HTERT RPE-1 (cell line): Measurements from ENCODE around the gene TDRD10.

Experiments used
- in situ Hi-C: fragments of 300-500 bp; cut with MboI; formaldehyde crosslinking; loops from 4 replicates; pipeline ENCODE4 v1.14.3; 2020; ENCODE audit warnings: low sequenced_read_pairs

The TDRD10 gene

DNA sequence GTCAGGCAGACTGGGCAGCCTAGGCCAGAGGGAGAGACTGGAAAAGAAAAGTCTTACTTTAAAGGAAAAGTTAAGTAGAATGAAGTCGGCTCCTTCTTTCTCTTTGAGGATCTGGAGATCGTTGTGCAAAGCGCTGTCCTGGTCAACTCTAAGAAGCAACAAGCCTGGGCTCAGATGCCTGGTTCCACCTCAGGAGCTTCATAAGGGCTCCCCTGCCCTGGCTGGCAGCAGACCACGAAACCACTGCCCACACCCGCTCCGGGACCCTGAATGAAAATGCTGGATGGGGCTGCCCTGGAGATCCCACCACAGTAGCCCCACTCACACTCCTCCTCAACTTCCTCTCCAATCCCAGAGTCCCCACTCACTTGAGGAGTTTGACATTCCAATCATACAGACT is 50.0 kb downstream of the TDRD10 start:
- in situ Hi-C loops: no loop called here

DNA sequence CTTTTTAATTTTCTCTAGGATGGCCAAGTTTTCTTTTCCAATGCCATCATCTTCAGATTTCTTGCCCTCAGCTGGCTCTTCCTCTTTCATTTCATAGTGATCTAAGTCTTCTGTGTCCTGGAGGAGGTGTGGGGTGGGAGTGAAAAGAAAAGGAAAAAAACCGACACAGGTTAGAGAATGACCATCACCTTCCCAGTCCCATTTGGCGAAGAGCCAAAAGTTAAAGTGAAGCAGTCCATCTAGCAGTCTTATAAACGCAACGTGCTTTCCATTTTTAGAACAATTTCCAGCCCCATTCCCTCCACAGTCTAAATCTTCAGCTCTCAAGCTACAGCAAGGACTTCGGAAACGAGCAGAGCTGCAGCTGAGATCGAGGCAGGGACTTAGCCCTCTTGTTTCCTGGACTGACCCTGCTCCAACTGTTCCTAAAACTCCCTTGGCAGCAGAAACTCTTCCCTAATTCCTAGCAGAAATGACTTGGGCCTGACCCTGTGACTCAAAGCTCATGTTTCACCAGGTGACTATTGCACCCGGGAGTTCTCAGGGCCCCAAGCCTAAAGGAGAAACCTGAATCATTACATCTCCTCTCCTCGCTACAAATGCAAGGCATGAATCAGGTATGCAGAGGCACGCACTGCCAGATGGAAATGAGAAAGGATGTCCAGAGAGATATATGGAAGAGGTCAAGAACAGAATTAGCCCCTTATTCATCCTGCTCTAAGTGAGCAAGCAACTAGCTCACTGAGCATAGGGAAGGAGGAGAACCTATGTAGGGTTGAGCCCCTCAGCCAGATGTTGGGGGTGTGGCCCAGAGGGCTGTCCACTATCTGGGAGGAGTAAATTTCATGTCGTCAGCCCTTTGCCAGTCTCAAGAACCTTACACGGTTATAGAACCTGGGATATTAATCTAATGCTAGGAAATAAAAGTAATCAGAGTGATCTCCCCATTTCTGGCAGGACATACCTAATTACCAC is 51.3 kb downstream of the TDRD10 start:
- in situ Hi-C loops: no loop called here

DNA sequence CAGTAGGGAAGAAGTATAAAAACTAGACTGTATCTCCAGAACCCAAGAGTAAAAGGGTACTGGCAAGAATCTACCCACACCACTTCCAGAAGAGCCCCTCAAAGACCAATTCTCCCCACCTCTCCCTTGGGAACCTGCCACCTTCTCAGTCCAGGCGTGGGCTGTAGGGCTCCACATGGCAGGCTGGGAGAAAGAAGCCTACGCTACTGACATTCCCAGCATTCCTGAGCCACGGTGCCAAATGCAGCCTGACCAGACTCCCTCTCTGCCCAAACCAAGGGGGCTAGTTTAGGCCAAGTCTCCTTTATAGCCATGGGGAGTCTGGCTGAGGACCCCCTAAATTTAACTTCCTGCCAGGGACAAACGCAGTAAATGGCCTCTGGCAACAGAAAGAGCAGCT is 54.4 kb downstream of the TDRD10 start:
- in situ Hi-C loops: no loop called here

DNA sequence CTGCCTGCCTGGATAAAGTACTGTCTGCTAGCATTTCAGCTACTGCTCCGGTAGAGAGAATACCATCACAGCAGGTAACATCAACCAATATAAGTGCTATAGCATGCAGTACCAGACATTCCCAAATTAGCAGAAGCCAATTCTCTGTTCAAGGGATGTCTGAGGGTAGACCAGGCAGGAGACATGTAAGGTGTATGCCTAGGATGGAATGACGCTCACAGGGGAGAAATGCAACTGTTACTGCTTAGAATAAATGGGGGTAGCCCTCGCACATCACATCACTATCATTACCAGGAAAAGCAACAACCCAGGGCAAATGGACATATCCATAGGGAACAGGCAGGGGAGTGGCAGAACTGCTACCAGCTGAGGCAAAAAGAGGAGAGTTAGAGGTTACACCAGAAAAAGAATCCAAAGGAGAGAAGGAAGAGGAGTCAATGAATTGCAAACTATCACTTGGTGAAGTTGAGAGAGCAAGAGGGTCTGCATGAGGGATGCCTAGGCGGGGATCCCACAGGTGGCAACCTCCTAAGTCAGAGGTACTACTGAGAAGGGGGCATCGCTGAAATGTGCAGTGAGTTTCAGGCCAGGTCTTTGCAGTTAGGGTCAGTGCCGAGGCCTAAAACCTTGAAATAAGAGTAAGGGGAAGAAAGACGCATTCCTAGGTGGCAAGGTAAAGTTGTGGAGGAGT is 55.4 kb downstream of the TDRD10 start:
- in situ Hi-C loops: no loop called here

DNA sequence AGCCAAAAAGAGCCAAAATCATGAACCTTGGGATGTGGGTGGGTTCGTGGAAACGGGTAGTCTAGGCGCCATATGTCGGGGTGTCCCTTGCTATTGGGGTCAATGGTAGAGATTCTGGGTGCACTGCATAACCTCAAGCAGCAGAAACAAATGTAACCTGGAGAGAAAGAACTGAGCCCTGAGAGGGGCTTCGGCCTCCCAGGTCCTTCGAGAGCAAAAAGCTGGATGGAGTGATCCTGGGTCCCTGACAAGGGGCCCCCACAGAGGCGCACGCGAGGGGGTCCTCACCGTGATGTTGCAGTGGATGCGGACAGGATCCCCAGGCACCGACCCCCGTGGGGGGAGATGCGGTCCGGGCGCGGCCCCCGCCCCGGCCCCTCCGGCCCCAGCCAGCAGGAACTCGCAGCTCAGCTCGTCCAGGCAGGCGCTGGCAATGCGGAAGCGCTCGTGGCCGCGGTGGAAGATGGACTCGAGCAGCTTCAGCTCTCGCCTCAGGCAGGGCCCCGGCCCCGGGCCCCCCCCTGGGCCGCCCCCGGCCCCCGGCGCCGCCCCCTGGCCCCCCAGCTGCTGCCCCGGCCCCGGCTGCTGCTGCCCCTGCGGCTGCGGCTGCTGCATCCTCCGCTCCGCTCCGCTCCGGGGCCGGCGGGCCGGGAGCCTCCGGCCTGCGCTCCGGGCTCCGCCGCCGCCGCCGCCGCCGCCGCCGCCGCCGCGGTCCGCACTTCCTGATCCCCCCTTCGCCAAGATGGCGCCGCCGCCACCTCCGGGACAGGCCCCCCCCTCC is 56.1 kb downstream of the TDRD10 start, which contains the start of gene UBE2Q1:
Gene UBE2Q1 (minus strand): TSS at position 724 of the 781 bp plus-strand sequence. CDS start 109 bp downstream, at position 615.
- in situ Hi-C loops: no loop called here

DNA sequence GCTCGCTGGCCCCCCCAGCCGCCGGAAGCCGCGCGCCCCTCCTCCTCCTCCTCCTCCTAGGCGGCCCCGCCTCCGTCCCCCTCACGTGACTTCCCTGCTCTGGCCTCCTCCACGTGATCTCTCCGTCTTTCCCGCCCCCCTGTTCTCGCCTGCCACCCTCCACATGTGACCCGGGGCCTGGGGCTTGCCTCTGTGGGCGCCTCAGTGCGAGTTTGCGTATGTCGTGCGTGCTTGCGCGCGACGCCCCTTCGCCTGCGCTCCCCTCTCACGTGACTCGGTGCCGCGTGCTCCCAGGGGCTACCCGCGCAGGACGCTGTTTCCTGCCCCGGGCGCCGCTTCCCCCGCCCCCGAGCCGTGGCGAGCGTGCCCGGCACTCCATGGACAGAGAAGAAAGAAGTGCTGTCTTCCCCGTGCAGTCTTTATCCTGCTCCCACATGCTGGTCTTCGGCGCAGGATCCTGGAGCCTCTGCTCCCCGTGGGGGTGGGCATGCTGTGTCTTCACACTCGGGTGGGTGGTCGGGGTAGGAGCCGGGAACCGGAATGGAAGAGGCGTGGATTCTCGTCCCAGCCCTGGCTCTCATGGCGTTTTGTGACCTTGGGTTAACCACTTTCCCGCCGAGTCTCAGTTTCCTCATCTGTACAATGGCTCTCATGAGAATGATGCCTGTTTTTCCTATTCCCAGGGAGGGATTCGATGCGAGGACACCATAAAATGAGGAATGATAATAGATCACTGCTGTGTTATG is 56.9 kb downstream of the TDRD10 start:
- in situ Hi-C loops: no loop called here

DNA sequence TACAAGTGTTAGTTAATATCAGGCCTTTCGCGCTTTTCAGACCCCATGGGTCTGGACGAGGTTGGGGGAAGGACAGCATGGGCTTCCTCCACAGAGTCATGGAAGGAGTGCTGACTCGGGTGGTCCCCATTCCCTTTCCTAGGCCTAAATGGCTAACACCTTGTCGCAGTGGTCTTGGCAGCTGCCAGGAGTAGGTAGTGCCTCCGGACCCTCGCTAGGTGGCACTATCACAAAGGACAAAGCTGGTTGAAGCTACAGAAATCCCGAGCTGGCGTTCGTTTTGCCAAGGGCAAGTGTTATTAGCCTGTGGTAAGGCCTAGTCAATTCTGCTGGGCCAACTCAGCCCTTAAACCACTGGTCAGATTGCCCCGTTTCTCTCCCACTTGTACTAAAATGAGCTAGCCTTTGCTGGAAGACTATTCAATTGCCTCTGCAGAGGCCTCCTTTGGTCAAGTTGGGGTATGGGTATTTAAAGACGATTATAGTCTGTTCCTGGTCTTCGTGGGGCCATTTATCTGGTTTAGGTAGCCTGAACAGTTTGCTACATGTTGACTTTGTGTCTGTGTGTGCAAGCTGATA is 57.5 kb downstream of the TDRD10 start:
- in situ Hi-C loops: no loop called here

DNA sequence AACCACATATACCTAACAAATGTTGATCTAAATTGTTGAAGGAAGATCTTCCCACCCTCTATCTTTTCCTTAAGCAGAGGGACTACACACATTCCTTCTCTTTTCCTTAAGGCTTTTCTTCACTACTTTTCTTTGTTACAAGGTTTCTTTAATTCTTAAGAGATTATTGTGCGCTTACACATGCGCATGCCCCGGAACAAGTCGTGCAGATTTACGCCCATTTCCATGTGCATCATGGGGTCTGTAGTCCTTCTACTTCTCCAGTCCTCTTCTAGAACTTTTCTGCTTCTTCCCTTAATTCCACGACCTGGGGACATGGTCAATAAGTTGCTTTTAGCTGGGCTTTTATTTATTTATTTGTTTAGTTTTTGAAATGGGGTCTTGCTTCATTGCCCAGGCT is 63.9 kb downstream of the TDRD10 start:
- in situ Hi-C loops: no loop called here

DNA sequence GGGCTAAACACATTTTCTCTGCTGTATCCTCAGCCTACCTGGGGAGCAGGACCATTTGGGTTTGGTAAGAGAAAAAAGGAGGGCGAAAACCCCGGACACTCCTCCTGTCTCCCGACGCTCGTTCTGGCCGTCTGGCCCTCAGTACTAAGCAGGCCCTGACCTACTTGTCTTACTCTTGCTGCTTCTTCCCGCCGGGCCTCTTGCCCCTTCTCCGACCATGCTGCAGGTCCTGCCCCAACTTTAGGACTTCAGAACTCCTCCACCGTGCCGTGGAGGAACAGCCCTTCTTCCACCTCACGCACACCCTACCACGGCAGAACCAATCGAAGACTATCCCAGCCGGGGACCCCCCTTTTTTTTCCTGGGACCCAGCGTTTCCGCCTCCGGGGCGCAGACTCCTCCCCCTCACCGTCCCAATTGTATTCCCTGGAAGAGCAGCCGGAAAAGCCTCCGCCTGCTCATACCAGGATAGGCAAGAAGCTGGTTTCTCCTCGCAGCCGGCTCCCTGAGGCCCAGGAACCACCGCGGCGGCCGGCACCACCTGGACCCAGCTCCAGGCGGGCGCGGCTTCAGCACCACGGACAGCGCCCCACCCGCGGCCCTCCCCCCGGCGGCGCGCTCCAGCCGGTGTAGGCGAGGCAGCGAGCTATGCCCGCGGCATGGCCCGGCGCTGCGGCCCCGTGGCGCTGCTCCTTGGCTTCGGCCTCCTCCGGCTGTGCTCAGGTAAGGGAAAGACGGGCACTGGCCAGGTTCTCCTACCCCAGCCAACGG is 65.6 kb downstream of the TDRD10 start, which contains the start of gene CHRNB2:
Gene CHRNB2 (plus strand): TSS at position 393 of the 771 bp plus-strand sequence. CDS start 267 bp downstream, at position 660.
- in situ Hi-C loops: no loop called here

DNA sequence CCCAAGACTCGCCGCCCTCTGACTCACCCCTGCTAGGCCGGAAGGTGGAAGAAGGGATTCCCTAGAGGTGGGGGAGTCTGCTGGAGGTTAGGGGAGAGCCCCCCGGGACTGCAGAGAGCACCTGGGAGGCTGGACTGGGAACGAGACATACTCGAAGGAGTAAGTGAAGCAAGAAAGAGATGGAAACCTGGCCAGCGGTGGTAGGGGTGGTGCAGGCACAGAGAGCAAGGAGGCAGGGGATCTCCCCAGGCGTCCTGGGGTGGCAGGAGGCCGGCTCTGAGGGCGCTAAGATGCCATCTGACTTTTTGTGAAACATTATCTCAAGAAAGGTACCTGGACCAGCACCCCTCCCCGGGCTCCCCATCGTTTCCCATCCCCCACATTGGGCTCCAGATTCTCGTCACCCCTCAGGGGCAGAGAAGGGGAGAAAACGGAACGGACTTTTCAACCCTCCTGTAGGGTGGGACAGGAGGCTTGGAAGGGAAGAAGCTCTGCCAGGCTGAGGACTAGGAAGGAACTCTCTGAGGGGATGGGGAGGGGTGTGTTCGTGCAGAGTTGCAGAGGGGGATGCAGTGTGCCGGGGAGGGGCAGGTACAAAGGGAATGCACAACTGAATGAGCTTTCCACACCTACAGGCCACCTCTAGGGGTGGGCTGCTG is 66.3 kb downstream of the TDRD10 start:
- in situ Hi-C loops: no loop called here

DNA sequence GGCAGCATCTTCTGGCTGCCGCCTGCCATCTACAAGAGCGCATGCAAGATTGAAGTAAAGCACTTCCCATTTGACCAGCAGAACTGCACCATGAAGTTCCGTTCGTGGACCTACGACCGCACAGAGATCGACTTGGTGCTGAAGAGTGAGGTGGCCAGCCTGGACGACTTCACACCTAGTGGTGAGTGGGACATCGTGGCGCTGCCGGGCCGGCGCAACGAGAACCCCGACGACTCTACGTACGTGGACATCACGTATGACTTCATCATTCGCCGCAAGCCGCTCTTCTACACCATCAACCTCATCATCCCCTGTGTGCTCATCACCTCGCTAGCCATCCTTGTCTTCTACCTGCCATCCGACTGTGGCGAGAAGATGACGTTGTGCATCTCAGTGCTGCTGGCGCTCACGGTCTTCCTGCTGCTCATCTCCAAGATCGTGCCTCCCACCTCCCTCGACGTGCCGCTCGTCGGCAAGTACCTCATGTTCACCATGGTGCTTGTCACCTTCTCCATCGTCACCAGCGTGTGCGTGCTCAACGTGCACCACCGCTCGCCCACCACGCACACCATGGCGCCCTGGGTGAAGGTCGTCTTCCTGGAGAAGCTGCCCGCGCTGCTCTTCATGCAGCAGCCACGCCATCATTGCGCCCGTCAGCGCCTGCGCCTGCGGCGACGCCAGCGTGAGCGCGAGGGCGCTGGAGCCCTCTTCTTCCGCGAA is 69.4 kb downstream of the TDRD10 start:
- in situ Hi-C loops: no loop called here

DNA sequence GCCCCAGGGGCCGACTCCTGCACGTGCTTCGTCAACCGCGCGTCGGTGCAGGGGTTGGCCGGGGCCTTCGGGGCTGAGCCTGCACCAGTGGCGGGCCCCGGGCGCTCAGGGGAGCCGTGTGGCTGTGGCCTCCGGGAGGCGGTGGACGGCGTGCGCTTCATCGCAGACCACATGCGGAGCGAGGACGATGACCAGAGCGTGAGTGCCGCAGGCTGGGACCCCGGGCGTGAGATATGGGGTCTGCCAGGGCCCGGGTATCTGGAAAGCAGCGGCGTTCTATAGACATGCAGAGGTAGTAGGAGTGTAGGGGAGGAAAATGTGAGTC is 69.9 kb downstream of the TDRD10 start:
- in situ Hi-C loops: no loop called here

DNA sequence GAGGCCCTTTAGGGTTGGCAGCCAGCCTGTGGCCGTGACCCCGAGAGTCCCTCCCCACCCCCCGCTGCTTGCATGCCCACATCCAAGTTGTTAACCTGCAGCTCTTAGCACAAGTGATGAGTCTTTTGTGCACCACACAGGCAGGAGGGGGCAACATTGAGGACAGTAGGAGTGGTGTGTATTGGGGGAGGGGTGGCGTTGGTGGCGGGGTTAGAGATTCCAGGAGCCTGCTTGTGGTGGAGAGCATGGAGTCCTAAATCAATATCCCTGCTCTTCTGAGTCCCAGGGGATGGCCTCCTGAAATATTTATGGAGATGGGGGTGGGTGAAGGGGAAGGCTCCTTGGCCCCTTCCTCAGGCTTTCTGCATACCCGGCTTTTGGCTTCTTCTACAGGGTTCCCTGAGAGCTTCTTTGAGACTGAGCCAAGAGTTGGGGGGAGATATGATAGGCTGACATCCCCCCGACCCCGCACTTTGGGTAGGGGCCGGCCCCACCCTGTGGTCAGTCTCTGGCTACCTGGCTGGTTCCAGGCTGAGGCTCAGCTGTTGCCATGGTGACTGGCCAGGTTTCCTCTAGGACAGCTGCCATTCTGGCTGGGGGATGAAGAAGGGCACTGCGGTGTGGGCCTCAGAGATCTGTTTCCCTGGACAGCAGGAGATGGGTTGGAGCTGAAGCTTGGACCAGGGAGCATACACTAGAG is 70.6 kb downstream of the TDRD10 start:
- in situ Hi-C loops: no loop called here

DNA sequence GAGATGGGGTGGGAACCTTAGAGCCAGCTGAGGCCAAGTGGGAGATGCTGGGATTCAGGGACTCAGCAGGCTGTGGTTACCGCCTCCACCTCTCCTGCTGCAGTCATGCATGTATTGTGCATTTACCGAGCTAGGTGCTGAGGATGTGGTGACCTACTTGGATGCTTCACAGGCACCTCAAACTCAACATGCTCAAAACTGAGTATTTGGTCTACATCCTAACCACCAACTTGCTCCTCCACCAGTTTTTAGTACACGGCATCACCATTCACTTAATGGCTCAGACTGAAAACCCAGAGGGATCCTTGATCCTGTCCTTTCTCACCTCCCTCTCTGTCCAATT is 71.1 kb downstream of the TDRD10 start:
- in situ Hi-C loops: no loop called here

DNA sequence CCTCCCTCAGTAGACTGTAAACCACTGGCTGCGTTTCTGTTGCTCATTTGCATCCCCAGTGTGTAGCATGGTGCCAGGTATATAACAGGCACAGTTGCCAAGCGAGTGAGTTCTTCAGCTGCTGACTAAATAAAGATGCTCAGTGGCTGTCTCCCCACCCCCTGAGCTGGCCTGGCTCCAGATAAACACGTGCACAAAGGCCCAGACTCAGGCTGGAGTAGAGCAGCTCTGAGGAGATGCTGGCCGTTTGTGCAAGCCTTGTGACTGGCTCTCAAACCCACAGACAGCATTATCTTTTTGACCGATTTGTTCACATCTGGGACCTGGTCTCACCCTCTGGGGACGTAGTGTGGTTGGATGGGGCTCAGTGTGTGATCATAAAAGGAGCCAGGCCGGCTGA is 72.7 kb downstream of the TDRD10 start:
- in situ Hi-C loops: no loop called here

DNA sequence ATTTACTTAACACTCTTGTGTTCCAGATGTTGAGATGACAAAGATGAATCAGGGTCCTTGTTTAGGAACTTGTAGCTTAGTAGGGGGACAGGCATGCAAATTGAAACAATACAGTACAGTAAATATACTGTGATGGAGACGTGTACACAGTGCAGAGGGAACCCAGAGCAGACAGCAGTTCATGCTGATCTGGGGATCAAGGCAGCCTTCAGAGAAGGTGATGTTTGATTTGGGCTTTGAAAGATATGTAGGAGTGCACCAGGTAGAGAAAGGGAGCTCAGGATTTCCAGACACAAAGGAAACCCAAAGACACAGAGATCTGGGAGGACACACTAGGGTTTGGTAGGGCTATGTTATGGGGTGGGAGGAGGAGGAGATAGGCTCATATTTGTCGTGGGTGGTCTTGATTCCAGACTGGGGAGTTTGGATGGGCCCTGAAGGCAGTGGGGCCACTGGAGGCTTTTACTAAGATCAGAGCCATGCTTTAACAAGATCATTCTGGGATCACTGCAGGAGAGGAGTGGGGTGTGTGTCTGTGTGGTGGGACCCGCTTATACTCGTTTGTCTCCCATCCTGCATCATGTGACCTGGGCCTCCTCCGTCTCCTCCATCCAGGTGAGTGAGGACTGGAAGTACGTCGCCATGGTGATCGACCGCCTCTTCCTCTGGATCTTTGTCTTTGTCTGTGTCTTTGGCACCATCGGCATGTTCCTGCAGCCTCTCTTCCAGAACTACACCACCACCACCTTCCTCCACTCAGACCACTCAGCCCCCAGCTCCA is 73.3 kb downstream of the TDRD10 start:
- in situ Hi-C loops: no loop called here

DNA sequence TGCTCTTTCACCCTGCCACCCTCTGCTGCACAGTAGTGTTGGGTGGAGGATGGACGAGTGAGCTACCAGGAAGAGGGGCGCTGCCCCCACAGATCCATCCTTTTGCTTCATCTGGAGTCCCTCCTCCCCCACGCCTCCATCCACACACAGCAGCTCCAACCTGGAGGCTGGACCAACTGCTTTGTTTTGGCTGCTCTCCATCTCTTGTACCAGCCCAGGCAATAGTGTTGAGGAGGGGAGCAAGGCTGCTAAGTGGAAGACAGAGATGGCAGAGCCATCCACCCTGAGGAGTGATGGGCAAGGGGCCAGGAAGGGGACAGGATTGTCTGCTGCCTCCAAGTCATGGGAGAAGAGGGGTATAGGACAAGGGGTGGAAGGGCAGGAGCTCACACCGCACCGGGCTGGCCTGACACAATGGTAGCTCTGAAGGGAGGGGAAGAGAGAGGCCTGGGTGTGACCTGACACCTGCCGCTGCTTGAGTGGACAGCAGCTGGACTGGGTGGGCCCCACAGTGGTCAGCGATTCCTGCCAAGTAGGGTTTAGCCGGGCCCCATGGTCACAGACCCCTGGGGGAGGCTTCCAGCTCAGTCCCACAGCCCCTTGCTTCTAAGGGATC is 74.0 kb downstream of the TDRD10 start:
- in situ Hi-C loops: no loop called here
